HG02623 (cell line): ENCODE results near the gene TMTC2.

ENCODE experiments used
- ATAC-seq: cut with Tn5 transposase; IDR thresholded peaks from one replicate; pipeline ENCODE4 v1.9.1; 2021; ENCODE audit warnings: moderate library complexity; ENCODE audit not compliant: unreplicated experiment

Gene TMTC2

GRCh38 chr12:82675246-82675645 is 11.5 kb upstream of the TMTC2 start:
- ATAC-seq, result no peak

GRCh38 chr12:82682326-82682725 is 4.4 kb upstream of the TMTC2 start:
- no peak for ATAC-seq

- ATAC-seq, result no peak
Measured at GRCh38 chr12:82682851-82683261, 3.9 kb upstream of the TMTC2 start.

GRCh38 chr12:82685790-82686167 is 927 bp upstream of the TMTC2 start:
- peak; percentile 53 for ATAC-seq

- peak; percentile 32 for ATAC-seq
Measured at GRCh38 chr12:82687021-82688011, 610 bp downstream of the TMTC2 start.

- no peak for ATAC-seq
Measured at GRCh38 chr12:82688035-82688501, 1.4 kb downstream of the TMTC2 start.

- ATAC-seq, result no peak
Measured at GRCh38 chr12:82688596-82688995, 1.9 kb downstream of the TMTC2 start.

- no peak for ATAC-seq
Measured at GRCh38 chr12:82690006-82690405, 3.3 kb downstream of the TMTC2 start.

- no peak for ATAC-seq
Measured at GRCh38 chr12:82691513-82691912, 4.8 kb downstream of the TMTC2 start.

GRCh38 chr12:82694276-82694675 is 7.6 kb downstream of the TMTC2 start:
- no peak for ATAC-seq

GRCh38 chr12:82694970-82695369 is 8.3 kb downstream of the TMTC2 start:
- no peak for ATAC-seq

GRCh38 chr12:82695531-82695930 is 8.8 kb downstream of the TMTC2 start:
- no peak for ATAC-seq

GRCh38 chr12:82696543-82696942 is 9.8 kb downstream of the TMTC2 start:
- no peak for ATAC-seq

- ATAC-seq, result no peak
Measured at GRCh38 chr12:82698708-82699564, 12.2 kb downstream of the TMTC2 start.

- no peak for ATAC-seq
Measured at GRCh38 chr12:82705774-82706173, 19.1 kb downstream of the TMTC2 start.

- no peak for ATAC-seq
Measured at GRCh38 chr12:82708061-82708879, 21.6 kb downstream of the TMTC2 start.

GRCh38 chr12:82709794-82710355 is 23.2 kb downstream of the TMTC2 start:
- ATAC-seq, result no peak

GRCh38 chr12:82710741-82711140 is 24.0 kb downstream of the TMTC2 start:
- ATAC-seq, result no peak

GRCh38 chr12:82714427-82714826 is 27.7 kb downstream of the TMTC2 start:
- ATAC-seq, result no peak

- ATAC-seq, result no peak
Measured at GRCh38 chr12:82721726-82722125, 35.0 kb downstream of the TMTC2 start.
